K562 (cell line): ENCODE results near the gene ACER3.
"Not testable (repeated sequence)": the region's sequence is repeated elsewhere in the genome, so short reads cannot be mapped to it uniquely, and the experiment has no call there.

Experiments
- BRCA1 ChIP-seq, 2 experiments: fragments of 450-650 bp in 1 of 2; sonication (generic) in 1 of 2; formaldehyde crosslinking in 1 of 2; IDR thresholded peaks; 2 replicates each; pipeline versions ENCODE4 v1.5.0 to v1.6.1; 2017 to 2020; ENCODE audit warnings: mild to moderate bottlenecking in 1 of 2, missing genetic modification reagents in 1 of 2
- FOXP4 ChIP-seq: sonication (generic); formaldehyde crosslinking; IDR thresholded peaks from 2 replicates; pipeline ENCODE4 v1.8.0; 2022; ENCODE audit warnings: mild to moderate bottlenecking, missing genetic modification reagents, borderline replicate concordance
- GABPB2 ChIP-seq: fragments of 250-450 bp; sonication (Bioruptor Pico); conservative IDR thresholded peaks from 2 replicates; pipeline ENCODE4 v1.5.1; 2021; ENCODE audit warnings: mild to moderate bottlenecking
- HBP1 ChIP-seq: fragments of 450-650 bp; formaldehyde crosslinking; IDR thresholded peaks from 2 replicates; pipeline ENCODE4 v1.4.0; 2022; ENCODE audit warnings: missing genetic modification characterization
- JUNB ChIP-seq: fragments of 450-650 bp; formaldehyde crosslinking; conservative IDR thresholded peaks from 2 replicates; pipeline ENCODE4 v1.4.0; 2020; ENCODE audit warnings: mild to moderate bottlenecking
- MAZ ChIP-seq, 2 experiments: fragments of 450-650 bp in 1 of 2; sonication (generic) in 1 of 2; formaldehyde crosslinking; IDR thresholded peaks in 1 of 2; conservative IDR thresholded peaks in 1 of 2; 2 replicates each; pipeline versions ENCODE4 v1.4.0 to v1.5.0; 2020; ENCODE audit warnings: mild to moderate bottlenecking in 1 of 2, missing genetic modification reagents in 1 of 2
- MYNN ChIP-seq, 2 experiments: sonication (generic); formaldehyde crosslinking in 1 of 2; IDR thresholded peaks; 2 replicates each; pipeline versions ENCODE4 v1.5.0 to v1.6.1; 2016 to 2020; ENCODE audit warnings: antibody characterized with exemption in 1 of 2, missing genetic modification reagents in 1 of 2
- POLR2A ChIP-seq: fragments of 450-650 bp; conservative IDR thresholded peaks from 2 replicates; pipeline ENCODE4 v1.6.1; 2016
- RFX5 ChIP-seq: IDR thresholded peaks from 2 replicates; pipeline ENCODE4 v1.6.1; 2011; ENCODE audit warnings: low read depth, mild to moderate bottlenecking, improper control_type of control experiment, low read length
- ZNF311 ChIP-seq: fragments of 250-450 bp; sonication (Bioruptor Pico); IDR thresholded peaks from 2 replicates; pipeline ENCODE4 v1.4.0; 2020; ENCODE audit warnings: mild to moderate bottlenecking, moderate library complexity
- ZZZ3 ChIP-seq: fragments of 450-650 bp; IDR thresholded peaks from 2 replicates; pipeline ENCODE4 v1.6.1; 2016; ENCODE audit warnings: antibody characterized with exemption, mild to moderate bottlenecking, moderate library complexity
- TF ChIP-seq, protein P1 (sequence below): sonication (generic); formaldehyde crosslinking; IDR thresholded peaks from 2 replicates; pipeline ENCODE4 v1.5.0; 2020; ENCODE audit warnings: missing genetic modification reagents
- TF ChIP-seq, protein P2 (sequence below): sonication (generic); formaldehyde crosslinking; IDR thresholded peaks from 2 replicates; pipeline ENCODE4 v1.8.1; 2023; ENCODE audit warnings: mild to moderate bottlenecking, missing genetic modification reagents, moderate library complexity
- TF ChIP-seq, protein P3 (sequence below): fragments of 250-450 bp; sonication (Bioruptor Pico); IDR thresholded peaks from 2 replicates; pipeline ENCODE4 v1.8.0; 2021; ENCODE audit warnings: moderate library complexity, mild to moderate bottlenecking, inconsistent platforms

DNA sequence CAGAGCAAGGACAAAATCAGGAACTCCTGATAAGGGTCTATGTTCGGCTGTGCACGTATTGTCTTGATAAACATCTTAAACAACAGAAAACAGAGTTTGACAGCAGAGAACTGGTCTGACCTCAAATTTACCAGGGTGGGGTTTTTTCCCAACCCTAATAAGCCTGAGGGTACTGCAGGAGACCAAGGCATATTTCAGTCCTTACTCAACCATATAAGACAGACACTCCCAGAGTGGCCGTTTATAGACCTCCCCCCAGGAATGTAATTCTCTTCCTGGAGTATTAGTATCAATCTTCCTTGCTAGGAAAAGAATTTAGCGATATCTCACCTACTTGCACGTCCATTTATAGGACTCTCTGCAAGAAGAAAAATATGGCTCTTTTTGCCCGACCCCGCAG lies 45.0 kb upstream of the ACER3 start:
- TF ChIP-seq, protein P1, sequence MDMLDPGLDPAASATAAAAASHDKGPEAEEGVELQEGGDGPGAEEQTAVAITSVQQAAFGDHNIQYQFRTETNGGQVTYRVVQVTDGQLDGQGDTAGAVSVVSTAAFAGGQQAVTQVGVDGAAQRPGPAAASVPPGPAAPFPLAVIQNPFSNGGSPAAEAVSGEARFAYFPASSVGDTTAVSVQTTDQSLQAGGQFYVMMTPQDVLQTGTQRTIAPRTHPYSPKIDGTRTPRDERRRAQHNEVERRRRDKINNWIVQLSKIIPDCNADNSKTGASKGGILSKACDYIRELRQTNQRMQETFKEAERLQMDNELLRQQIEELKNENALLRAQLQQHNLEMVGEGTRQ (CRISPR knock-in tag) = not testable (repeated sequence)
- TF ChIP-seq HBP1 (CRISPR knock-in tag); POLR2A; GABPB2 (CRISPR knock-in tag); MYNN (IDR thresholded peaks at IDR 0.05); MYNN (CRISPR knock-in tag; IDR thresholded peaks at IDR 0.05); RFX5; JUNB (CRISPR knock-in tag); BRCA1 (IDR thresholded peaks at IDR 0.05); BRCA1 (CRISPR knock-in tag; IDR thresholded peaks at IDR 0.05); ZNF311; MAZ (CRISPR knock-in tag; conservative IDR thresholded peaks at IDR 0.05 in 1 of 2, IDR thresholded peaks at IDR 0.05 in 1 of 2); ZZZ3; FOXP4: not testable (repeated sequence)
- TF ChIP-seq, protein P2, sequence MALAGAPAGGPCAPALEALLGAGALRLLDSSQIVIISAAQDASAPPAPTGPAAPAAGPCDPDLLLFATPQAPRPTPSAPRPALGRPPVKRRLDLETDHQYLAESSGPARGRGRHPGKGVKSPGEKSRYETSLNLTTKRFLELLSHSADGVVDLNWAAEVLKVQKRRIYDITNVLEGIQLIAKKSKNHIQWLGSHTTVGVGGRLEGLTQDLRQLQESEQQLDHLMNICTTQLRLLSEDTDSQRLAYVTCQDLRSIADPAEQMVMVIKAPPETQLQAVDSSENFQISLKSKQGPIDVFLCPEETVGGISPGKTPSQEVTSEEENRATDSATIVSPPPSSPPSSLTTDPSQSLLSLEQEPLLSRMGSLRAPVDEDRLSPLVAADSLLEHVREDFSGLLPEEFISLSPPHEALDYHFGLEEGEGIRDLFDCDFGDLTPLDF (CRISPR knock-in tag) = not testable (repeated sequence)
- TF ChIP-seq, protein P3, sequence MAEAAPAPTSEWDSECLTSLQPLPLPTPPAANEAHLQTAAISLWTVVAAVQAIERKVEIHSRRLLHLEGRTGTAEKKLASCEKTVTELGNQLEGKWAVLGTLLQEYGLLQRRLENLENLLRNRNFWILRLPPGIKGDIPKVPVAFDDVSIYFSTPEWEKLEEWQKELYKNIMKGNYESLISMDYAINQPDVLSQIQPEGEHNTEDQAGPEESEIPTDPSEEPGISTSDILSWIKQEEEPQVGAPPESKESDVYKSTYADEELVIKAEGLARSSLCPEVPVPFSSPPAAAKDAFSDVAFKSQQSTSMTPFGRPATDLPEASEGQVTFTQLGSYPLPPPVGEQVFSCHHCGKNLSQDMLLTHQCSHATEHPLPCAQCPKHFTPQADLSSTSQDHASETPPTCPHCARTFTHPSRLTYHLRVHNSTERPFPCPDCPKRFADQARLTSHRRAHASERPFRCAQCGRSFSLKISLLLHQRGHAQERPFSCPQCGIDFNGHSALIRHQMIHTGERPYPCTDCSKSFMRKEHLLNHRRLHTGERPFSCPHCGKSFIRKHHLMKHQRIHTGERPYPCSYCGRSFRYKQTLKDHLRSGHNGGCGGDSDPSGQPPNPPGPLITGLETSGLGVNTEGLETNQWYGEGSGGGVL (CRISPR knock-in tag) = not testable (repeated sequence)
